ENCODE measurements around the gene TCEAL1.
"Not testable (repeated sequence)": the region's sequence is repeated elsewhere in the genome, so short reads cannot be mapped to it uniquely, and the experiment has no call there.

TCEAL1 gene

DNA sequence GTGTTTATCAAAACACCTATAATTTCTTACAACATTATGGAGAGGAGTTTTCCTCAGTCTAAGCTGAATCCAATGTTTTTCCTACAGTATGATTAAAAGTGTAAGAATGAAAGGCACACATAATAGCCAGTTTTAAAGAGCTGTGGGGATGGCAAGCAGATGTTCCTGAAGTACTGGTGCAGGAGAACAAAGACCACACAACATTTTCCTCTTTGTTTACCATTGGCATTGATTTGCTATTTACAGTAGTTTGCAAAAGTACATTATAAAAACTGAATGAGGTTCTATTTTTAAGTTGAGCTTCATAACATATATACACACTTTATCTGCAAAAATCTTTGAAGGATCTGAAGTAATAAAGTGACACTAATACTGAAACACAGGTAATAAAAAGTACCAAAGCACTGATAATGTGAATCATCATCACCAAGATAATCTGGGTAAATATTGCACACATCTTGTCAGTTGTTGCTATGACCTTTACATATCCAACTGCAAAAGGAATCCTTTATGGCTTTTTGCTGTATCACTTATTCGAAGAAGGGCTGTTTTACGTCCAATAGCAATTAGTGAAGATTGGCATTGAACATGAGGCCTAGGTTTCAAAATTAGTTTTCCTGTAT, 22.5 kb downstream of the TCEAL1 start:
- DNase-seq (ENCODE audit: insufficient read length, low spot score), result no peak
- TF ChIP-seq POLR2A (IDR thresholded peaks at IDR 0.05; ENCODE audit: low read depth, low read length), result no peak
- FAIRE-seq, result peak; percentile 60

DNA sequence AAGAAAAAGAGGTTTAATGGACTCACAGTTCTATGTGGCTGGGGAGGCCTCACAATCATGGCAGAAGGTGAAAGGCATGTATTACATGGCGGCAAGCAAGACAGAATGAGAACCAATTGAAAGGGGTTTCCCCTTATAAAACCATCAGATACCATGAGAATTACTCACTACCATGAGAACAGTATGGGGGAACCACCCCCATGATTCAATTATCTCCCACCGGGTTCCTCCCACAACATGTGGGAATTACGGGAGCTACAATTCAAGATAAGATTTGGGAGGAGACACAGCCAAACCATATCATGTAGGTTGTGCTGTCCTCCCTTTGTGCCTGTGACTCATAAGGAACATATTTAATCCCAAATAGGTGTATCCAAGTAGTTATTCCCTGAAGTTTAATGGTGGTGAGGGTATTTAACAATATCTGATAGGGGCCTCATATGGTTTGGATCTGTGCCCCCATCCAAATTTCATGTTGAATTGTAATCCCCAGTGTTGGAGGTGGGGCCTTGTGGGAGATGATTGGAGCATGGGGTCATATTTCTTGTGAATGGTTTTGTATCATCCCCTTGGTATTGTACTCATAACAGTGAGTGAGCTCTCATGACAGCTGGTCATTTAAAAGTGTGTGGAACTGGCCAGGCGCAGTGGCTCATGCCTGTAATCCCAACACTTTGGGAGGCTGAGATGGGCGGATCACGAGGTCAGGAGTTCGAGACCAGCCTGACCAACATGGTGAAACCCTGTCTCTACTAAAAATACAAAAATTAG, 26.6 kb downstream of the TCEAL1 start:
- not testable (repeated sequence) for FAIRE-seq; DNase-seq (ENCODE audit: insufficient read length, low spot score)

DNA sequence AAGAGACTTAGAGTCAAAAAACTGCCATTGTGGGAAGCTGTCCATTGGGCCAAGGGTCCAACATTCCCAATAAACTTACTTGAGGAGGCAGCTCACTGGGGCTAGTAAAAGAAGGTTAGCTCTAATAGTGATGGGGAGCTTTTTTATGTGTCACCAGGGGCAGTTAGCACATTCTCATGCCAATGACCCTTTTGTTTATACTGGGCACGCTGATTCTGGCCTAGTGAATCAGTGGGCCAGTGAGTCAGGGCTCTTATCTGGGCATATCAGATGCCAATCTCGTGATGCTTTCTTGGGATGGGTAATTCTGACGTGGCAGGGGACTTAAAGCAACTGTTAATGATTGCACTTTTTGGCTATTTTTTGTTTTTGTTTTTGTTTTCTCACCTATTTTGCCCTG, 27.8 kb downstream of the TCEAL1 start:
- DNase-seq (ENCODE audit: insufficient read length, low spot score), result peak; percentile 23
- no peak for TF ChIP-seq POLR2A (IDR thresholded peaks at IDR 0.05; ENCODE audit: low read depth, low read length)
- peak; percentile 78 for FAIRE-seq

DNA sequence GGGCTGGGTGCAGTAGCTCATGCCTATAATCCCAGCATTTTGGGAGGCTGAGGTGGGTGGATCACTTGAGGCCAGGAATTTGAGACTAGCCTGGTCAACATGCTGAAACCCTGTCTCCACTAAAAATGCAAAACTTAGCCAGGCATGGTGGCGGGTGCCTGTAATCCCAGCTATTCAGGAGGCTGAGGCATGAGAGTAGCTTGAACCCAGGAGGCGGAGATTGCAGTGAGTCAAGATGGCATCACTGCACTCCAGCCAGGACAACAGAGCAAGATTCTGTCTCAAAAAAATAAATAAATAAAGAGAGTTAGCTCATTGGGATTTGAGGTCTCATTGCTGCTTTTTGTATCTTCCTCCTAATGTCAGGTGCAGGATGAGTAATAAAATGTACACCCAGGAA, 28.3 kb downstream of the TCEAL1 start:
- DNase-seq (ENCODE audit: insufficient read length, low spot score); FAIRE-seq: not testable (repeated sequence)

DNA sequence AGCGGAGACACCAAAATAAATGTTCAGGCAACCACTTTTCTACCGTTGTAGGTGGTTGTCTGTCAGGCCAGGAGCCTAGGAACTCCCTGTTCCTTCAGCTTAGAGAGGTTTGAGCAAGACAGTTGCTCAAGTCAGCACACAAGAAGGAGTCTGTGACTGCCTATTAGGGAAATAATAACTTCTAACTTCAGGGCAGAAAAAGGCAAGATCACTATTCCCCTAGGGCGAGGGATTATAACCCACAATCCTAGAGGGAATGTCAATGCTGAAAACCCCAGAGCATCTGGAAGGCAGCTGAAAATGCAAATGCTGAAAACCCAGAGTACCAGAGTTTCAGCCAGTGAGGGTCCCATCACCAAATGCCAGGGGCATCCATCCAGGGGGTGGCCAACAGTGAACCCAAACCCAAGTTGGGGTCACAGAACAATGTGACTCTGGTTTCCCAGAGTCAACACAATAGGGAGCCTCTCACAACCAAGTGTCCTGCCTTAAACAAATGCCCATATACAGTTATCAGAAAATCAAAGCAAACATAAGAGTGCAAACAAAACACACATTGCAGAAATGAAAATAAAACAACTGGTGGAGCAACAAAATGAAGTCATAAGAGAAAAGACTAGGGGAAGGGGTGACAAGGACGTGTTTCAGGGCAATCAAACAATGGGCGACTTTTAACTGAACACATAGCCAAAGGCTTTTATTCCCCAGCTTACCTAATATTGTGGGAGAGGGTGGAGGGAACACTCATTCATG, 30.1 kb downstream of the TCEAL1 start:
- no peak for TF ChIP-seq POLR2A (IDR thresholded peaks at IDR 0.05; ENCODE audit: low read depth, low read length)
- no peak for FAIRE-seq
- DNase-seq (ENCODE audit: insufficient read length, low spot score), result no peak

DNA sequence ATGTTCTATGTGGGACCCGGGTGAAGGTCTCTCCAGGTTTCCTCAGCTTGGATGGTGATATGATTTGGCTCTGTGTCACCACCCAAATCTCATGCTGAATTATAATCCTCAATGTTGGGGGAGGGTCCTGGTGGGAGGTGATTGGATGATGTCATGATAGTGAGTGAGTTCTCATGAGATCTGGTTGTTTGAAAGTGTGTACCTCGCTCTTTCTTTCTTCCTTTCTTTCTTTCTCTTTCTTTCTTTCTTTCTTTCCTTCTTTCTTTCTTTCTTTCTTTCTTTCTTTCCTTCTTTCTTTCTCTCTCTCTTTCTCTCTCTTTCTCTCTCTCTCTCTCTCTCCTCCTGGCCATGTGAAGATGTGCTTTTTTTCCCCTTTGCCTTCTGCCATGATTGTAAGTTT, 30.7 kb downstream of the TCEAL1 start:
- not testable (repeated sequence) for FAIRE-seq; DNase-seq (ENCODE audit: insufficient read length, low spot score)

DNA sequence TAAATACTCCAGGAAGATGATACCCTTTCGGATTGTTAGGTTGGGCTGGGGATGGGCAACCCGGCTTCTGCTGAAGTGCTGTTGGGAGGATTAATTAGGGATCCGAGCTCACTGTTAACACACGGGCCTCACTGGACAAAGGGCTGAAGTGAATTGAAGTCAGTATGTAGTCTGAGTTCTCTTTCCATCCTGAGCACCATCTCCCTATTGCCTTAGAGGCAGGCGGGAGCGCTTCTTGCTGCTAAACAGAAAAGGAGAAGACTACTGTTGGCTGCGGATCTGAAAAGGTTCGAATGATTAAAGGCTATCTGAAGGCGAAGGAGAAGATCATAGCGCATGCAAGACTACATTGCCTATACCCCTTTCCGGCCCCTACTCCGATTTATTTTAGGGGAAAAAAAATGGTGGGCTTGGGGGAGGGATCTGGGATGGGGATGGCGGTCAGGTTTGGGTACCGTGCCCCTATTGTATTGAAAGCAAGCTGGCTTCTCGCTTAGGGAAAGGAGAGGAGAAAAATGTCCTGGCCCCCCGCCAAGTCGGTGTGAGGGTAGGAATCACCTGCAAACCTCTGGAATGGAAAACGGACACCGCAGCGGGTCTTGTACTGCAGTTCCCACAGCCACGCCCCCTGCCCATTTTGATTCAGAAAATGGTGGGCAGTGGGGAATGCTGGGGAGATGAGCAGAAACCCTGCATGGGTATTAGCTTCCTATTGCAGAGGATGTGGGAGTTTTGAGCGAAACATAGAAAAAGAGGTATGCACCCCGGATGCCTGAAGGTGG, 35.4 kb downstream of the TCEAL1 start:
- FAIRE-seq (no peak), DNase-seq (ENCODE audit: insufficient read length, low spot score) (no peak)
- no peak for TF ChIP-seq POLR2A (IDR thresholded peaks at IDR 0.05; ENCODE audit: low read depth, low read length)

DNA sequence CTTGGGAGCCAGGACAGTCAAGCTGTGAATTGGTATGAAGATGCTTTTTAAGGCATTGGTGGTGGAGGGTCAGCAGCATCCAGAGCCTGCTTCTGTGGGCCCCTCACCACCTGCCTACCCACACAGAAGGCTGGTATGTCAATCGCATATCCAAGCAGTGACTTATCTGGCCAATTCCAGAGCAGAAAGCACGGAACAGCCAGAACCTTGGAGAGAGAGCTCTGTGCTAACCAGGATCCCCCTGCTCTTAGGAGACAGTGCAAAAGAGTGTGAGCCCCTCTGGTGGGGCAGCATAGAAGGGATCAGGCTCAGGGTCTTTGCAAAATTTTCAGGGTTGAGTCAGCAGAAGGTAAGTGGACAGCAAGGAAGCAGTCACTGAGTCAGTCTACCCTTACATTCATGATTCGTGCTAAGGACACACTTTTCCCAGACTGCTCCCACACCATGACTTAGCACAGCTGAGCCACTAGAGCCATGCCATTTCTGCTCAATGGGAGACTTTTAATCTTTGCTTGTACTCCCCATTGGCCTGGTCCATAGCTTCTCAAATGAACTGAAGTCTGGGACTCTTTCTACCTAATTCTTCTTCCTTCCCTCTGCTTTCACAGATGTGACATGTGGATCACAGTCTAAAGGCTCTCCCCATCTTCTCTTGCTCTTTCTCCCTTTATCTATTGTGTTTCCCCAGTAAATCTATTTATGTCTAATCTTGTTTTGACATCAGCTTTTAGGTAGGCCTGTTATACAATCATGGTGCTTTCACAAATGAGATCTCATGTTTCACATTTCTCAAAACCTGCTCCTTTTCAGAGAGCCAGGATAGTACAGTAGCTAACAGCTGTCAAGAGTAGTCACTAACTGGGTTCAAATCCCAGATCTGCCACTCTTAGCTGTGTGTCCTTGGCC, 37.7 kb downstream of the TCEAL1 start:
- peak; percentile 27 for FAIRE-seq
- no peak for TF ChIP-seq POLR2A (IDR thresholded peaks at IDR 0.05; ENCODE audit: low read depth, low read length)
- DNase-seq (ENCODE audit: insufficient read length, low spot score), result no peak

DNA sequence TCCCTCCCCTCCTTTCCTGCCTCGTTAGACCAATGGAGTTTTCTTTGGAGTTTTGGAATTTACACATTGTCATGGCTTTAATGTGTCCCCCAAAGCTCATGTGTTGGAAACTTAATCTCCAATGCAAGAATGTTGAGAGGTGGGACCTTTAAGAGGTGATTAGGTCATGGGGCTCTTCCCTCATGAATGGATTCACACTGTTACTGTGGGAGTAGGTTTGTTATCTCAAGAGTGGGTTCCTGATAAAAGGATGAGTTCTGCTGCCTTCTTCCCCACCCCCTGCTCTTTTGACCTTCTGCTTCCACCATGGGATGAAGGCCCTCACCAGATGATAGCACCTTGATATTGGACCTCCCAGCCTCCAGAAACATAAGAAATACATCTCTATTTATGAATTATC, 41.0 kb downstream of the TCEAL1 start:
- no peak for FAIRE-seq
- DNase-seq (ENCODE audit: insufficient read length, low spot score), result no peak
- TF ChIP-seq POLR2A (IDR thresholded peaks at IDR 0.05; ENCODE audit: low read depth, low read length), result no peak

DNA sequence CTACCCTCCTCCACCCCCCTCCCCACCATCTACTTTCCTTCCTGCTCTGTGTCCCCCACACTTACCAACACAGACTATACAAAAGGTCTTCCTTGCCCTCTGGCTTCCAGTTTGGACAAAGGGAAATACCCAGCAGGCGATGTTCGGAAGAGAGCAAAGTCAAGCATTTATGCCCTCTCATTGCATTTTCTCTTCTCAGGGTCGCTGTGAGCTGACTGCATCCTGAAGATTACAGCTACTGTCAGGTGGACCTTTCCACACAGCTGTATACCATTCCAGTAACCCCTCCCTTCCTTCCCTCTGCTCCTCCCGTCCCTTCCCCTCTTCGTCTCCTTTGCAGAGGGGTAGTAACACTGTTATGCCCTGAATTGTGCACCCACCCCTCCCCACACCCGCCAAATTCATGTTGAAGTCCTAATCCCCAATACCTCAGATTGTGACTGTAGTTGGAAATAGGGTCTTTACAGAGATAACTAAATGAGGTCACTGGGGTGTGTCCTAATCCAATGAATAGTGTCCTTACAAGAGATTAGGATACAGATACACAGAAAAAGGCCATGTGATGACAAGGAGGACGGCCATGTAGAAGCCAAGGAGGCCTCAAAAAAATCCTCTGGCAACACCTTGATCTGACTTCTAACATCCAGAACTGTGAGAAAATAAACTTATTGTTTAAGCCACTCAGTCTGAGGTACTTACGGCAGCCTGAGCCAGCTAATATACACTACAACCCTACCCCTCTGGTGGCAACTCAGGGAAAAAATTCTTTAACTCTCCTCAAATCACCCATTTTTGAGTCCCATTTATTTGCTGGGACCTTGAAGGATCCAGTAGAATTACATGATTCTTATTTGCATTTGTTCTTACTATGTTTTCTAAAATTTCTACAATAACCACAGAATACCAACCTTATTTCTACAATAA, 46.0 kb downstream of the TCEAL1 start:
- FAIRE-seq (no peak), DNase-seq (ENCODE audit: insufficient read length, low spot score) (no peak)
- no peak for TF ChIP-seq POLR2A (IDR thresholded peaks at IDR 0.05; ENCODE audit: low read depth, low read length)

DNA sequence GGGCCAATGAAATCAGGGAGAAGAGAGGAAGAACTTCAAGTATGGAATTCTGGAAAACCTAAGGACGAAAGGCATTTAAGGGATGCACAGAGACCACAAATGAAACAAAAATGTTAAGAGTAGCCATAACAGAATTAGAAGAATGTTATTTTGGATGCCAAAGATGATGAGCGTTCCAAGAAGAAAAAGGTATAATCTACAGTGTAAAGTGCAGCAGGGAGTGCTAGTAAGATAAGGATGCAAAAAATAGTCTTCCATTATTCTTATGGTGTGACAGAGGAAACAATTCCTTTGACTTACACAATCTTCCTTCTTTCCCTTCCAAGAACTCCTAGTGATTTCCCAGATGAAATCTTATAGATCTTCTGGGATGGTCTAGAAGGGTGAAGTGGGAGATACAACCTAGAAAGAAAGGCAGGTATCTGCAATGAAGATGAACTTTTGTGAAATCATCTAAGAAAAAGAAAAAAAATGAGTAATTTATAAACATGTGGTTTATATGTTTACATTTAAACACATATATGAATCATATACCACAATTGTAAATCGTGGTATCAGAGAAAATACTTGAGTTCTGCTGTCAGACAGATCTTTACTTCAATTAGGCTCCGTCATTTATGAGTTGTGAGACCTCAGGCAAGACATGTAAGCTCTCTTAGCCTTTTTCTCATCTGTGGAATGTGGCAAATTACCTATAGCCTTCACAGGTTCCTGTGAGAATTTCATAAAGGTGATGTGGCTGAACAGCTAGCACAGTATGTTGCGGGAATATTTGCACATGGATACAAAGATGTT, 49.6 kb downstream of the TCEAL1 start:
- no peak for FAIRE-seq
- no peak for DNase-seq (ENCODE audit: insufficient read length, low spot score)
- TF ChIP-seq POLR2A (IDR thresholded peaks at IDR 0.05; ENCODE audit: low read depth, low read length), result no peak
